ENCODE data around the gene STK11IP. TPM values are rescaled to one million over a fixed set of nuclear protein-coding genes. Genes with fewer than 3 reads are reported as not detected.

Gene STK11IP
- total RNA-seq, 1 donor: 10.3 TPM

DNA sequence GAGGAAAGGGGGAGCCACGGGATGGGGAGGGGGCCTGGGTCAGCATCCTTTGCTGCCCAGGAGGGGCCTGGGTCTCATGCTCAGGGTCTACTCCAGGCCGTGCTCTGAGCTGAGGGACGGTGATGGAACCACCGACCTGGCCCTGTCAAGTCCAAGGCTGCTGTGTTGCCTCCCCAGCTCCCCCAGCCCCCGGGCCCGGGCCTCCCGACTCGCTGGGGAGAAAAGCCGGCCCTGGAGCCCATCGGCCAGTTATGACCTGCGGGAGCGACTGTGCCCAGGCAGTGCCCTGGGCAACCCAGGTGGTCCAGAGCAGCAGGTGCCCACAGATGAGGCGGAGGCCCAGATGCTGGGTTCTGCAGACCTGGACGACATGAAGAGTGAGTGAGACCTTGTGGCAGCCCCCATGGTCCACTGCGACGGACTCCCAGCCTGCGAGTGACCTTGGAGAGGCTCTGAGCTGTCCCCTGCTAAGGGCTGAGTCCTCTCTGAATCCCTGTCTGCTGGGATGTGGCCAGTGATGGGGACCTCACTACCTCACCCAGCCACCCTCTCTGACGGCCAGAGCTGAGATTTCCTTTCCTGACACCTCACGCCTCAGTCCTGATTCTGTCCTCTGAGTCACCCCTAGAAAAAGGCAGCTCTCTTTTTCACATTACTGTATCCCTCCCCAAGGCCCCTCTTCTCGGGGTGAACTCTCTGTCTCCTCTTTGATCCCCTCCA, 32.5 kb downstream of the STK11IP start:
- Histone ChIP-seq H3K27me3 (ENCODE audit: insufficient read depth, low read length) (peaks cover 23% of the 10 kb centered on the region), H3K4me3 (ENCODE audit: low read length) (no peak overlapping the region), H3K4me1 (ENCODE audit: insufficient read depth, low read length) (peaks cover 5% of the 10 kb centered on the region), H3K9me3 (ENCODE audit: low read depth, low read length) (no peaks in the 10 kb centered on the region)

DNA sequence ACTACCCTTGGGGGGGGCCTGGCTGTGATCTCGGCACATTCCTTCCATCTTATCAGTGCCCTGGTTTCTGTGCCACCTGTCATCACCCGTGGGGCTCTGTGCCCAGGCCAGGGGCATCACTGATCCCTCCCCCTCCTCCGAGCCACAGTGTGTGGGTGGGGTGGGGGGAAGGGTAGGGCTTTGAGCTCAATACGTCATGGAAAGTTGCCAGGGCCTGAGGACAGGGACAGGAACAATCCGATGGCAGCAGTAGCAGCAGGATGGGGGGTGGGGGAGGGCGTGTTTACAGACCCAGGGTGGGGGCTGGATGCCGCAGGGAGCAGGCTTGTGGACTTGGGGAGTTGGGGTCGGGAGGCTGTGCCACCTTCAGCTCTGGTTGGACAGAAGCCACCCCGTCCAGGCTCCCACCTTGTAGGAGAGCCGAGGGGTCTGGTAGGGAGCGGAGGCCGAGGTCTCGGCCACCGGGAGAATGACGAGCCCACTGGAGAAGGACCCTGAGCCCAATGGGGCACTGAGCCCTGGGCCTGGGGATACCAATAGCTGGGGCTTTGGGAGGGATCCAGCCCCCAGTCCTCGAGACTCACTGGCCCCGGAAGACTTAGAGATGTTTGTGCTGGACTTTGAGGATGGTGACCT, 33.2 kb downstream of the STK11IP start:
- H3K4me3 ChIP-seq (ENCODE audit: low read length): no peak overlapping the region
- H3K4me1 ChIP-seq (ENCODE audit: insufficient read depth, low read length): peaks cover 5% of the 10 kb centered on the region
- H3K9me3 ChIP-seq (ENCODE audit: low read depth, low read length): no peaks in the 10 kb centered on the region
- peaks cover 19% of the 10 kb centered on the region for H3K27me3 ChIP-seq (ENCODE audit: insufficient read depth, low read length)

DNA sequence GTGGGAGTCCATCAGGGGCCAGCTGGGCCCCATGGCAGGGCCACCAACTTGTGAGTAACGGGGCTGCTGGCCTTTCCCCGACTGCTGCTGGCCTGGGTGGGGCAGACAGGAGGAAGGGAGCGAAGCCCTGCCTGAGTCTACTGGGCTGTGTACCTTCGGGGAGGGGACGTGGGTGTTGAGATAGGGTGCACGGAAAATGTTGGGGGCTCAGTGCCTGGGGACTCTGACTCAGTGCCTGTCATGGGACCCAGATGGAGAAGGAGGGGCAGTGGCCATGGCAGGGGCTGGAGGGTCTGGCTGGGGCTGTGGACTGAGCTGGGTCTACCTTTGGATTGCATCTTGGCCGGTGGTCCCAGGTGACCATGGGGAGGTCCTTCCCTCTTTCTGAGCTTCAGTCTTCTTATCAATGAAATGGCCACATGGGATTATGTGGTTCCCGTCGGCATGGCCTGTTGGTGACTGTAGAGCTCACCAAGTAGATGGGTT, 33.8 kb downstream of the STK11IP start:
- Histone ChIP-seq H3K27me3 (ENCODE audit: insufficient read depth, low read length) (peaks cover 14% of the 10 kb centered on the region), H3K4me1 (ENCODE audit: insufficient read depth, low read length) (peaks cover 5% of the 10 kb centered on the region), H3K4me3 (ENCODE audit: low read length) (no peak overlapping the region), H3K9me3 (ENCODE audit: low read depth, low read length) (no peaks in the 10 kb centered on the region)

- H3K4me1 ChIP-seq (ENCODE audit: insufficient read depth, low read length): peaks cover 5% of the 10 kb centered on the region
- peaks cover 8% of the 10 kb centered on the region for H3K27me3 ChIP-seq (ENCODE audit: insufficient read depth, low read length)
- no peak overlapping the region for H3K4me3 ChIP-seq (ENCODE audit: low read length)
- H3K9me3 ChIP-seq (ENCODE audit: low read depth, low read length): no peaks in the 10 kb centered on the region
Measured at GRCh38 chr2:219631904-219632759, 34.5 kb downstream of the STK11IP start.

DNA sequence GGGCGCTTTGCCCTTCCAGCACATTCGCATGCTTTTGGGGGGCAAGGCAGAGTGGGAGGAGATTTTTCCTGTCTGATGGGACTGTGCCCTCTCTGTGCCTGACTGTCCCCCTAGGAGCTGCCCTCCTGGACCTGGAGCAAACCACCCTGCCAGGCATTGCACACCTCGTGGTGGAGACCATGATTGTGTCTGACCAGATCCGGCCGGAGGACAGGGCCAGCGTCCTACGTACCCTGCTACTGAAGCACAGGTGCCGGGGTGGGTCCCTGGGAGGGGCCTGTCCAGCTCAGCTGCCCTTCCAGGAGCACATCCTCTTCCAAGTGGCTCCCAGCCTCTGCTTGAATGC, 35.1 kb downstream of the STK11IP start:
- H3K9me3 ChIP-seq (ENCODE audit: low read depth, low read length): no peaks in the 10 kb centered on the region
- peaks cover 5% of the 10 kb centered on the region for H3K4me1 ChIP-seq (ENCODE audit: insufficient read depth, low read length)
- no peak overlapping the region for H3K4me3 ChIP-seq (ENCODE audit: low read length)
- peaks cover 8% of the 10 kb centered on the region for H3K27me3 ChIP-seq (ENCODE audit: insufficient read depth, low read length)

GRCh38 chr2:219633276-219634065, 35.8 kb downstream of the STK11IP start:
- H3K27me3 ChIP-seq (ENCODE audit: insufficient read depth, low read length): peaks cover 3% of the 10 kb centered on the region
- H3K9me3 ChIP-seq (ENCODE audit: low read depth, low read length): no peaks in the 10 kb centered on the region
- no peak overlapping the region for H3K4me3 ChIP-seq (ENCODE audit: low read length)
- H3K4me1 ChIP-seq (ENCODE audit: insufficient read depth, low read length): peaks cover 5% of the 10 kb centered on the region

GRCh38 chr2:219634171-219634940, 36.7 kb downstream of the STK11IP start:
- Histone ChIP-seq H3K4me3 (ENCODE audit: low read length) (no peak overlapping the region), H3K9me3 (ENCODE audit: low read depth, low read length) (no peaks in the 10 kb centered on the region), H3K27me3 (ENCODE audit: insufficient read depth, low read length) (no peaks in the 10 kb centered on the region), H3K4me1 (ENCODE audit: insufficient read depth, low read length) (no peaks in the 10 kb centered on the region)

- Histone ChIP-seq H3K9me3 (ENCODE audit: low read depth, low read length) (no peaks in the 10 kb centered on the region), H3K4me3 (ENCODE audit: low read length) (no peak overlapping the region), H3K4me1 (ENCODE audit: insufficient read depth, low read length) (no peaks in the 10 kb centered on the region), H3K27me3 (ENCODE audit: insufficient read depth, low read length) (no peaks in the 10 kb centered on the region)
Measured at GRCh38 chr2:219634951-219635751, 37.5 kb downstream of the STK11IP start.

GRCh38 chr2:219636144-219636915, 38.7 kb downstream of the STK11IP start:
- no peaks in the 10 kb centered on the region for H3K9me3 ChIP-seq (ENCODE audit: low read depth, low read length)
- no peaks in the 10 kb centered on the region for H3K4me1 ChIP-seq (ENCODE audit: insufficient read depth, low read length)
- no peaks in the 10 kb centered on the region for H3K27me3 ChIP-seq (ENCODE audit: insufficient read depth, low read length)
- no peak overlapping the region for H3K4me3 ChIP-seq (ENCODE audit: low read length)

GRCh38 chr2:219636941-219637841, 39.5 kb downstream of the STK11IP start:
- Histone ChIP-seq H3K9me3 (ENCODE audit: low read depth, low read length) (no peaks in the 10 kb centered on the region), H3K4me3 (ENCODE audit: low read length) (no peak overlapping the region), H3K4me1 (ENCODE audit: insufficient read depth, low read length) (peaks cover 3% of the 10 kb centered on the region), H3K27me3 (ENCODE audit: insufficient read depth, low read length) (no peaks in the 10 kb centered on the region)

GRCh38 chr2:219637842-219638185, 40.2 kb downstream of the STK11IP start:
- Histone ChIP-seq H3K27me3 (ENCODE audit: insufficient read depth, low read length) (no peaks in the 10 kb centered on the region), H3K4me3 (ENCODE audit: low read length) (no peak overlapping the region), H3K4me1 (ENCODE audit: insufficient read depth, low read length) (peaks cover 9% of the 10 kb centered on the region), H3K9me3 (ENCODE audit: low read depth, low read length) (no peaks in the 10 kb centered on the region)

DNA sequence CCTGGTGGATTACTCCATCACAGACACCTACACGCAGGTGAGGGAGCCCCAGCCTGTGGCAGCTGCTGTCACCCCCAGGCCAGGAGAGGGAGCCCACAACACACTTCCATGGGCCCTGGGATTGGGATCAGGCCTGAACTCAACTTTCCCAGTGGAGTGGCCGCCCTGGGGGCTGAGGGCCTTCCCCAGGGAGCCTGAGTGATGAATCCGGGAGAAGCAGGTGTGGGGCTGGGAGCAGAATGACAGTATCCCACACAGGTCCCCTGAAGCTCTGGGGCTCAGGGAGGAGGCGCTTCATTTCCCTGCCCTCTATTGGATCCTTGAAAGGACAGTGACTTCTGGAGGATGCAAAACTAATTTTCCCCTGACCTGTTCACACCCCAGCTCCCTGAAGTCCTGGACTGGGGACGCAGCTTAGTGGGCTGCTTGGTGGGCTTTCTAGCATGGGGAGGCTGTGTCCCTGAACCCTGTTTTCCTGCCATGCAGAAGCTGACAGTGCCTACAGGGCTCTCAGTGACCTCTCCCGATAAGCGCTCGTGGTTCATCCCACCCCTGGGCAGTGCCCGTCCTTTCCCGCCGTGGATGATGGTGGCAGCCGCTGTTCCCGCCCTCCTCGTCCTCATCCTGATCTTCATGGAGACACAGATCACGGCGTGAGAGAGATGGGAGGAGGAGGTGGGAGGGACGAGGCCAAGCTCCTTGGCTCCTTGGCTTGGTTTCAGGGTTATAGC, 40.7 kb downstream of the STK11IP start:
- Histone ChIP-seq H3K4me1 (ENCODE audit: insufficient read depth, low read length) (peaks cover 11% of the 10 kb centered on the region), H3K27me3 (ENCODE audit: insufficient read depth, low read length) (no peaks in the 10 kb centered on the region), H3K4me3 (ENCODE audit: low read length) (no peak overlapping the region), H3K9me3 (ENCODE audit: low read depth, low read length) (no peaks in the 10 kb centered on the region)

Data from mononuclear cell (primary cell).